Mucosa of stomach (tissue), 1 donor: Measurements from ENCODE around the gene TBL2.
A peak's percentile ranks its signal among the peaks of the same experiment; 100 is the strongest.
"Not testable (repeated sequence)": the region's sequence is repeated elsewhere in the genome, so short reads cannot be mapped to it uniquely, and the experiment has no call there.

Experiments
- H3K27me3 ChIP-seq: one replicate; pipeline ENCODE4 v1.7.0; 2013; ENCODE audit warnings: mild to moderate bottlenecking, low read length; ENCODE audit not compliant: control insufficient read depth, insufficient read depth
- H3K36me3 ChIP-seq: one replicate; pipeline ENCODE4 v1.7.0; 2013; ENCODE audit warnings: low read length; ENCODE audit not compliant: control insufficient read depth, insufficient read depth
- H3K4me1 ChIP-seq: one replicate; pipeline ENCODE4 v1.7.0; 2013; ENCODE audit warnings: mild to moderate bottlenecking, low read length; ENCODE audit not compliant: control insufficient read depth, insufficient read depth
- H3K4me3 ChIP-seq: one replicate; pipeline ENCODE4 v1.7.0; 2013; ENCODE audit warnings: low read length
- H3K9ac ChIP-seq: one replicate; pipeline ENCODE4 v1.7.0; 2013; ENCODE audit warnings: mild to moderate bottlenecking, low read length, moderate library complexity
- H3K9me3 ChIP-seq: one replicate; pipeline ENCODE4 v1.7.0; 2013; ENCODE audit warnings: mild to moderate bottlenecking, low read length, moderate library complexity; ENCODE audit not compliant: control insufficient read depth
- donor health status: Pancreatic carcinoma.

TBL2 gene

DNA sequence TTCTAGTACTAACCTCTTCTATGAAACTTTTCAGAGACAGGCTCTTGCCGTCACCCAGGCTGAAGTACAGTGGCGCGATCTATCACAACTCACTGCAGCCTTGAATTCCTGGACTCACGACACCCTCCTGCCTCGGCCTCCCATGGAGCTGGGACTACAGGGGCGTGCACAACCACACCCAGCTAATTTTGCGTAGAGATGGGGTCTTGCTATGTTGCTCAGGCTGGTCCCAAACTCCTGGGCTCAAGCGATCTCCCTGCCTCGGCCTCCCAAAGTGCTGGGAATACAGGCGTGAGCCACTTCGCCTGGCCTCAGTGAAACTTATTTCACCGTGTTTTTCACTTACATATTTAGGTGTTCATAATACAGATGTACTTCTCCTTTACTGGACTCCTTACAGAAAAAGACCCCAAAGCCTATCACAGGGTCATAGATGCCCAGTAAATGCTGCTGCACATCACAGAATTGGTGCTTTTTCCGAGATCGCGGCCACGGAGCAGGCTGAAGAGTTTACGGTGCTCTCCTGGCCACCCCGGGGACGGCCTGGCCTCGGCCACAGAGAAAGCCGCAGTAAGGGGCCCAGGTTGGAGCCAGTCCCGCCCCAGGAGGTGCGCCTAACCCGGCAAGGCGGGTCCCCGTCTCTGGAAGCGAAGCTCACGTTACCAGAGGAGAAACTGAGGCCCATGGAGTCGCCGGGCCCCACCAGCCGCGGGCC lies 595 bp downstream of the TBL2 start:
- Histone ChIP-seq H3K9me3 (no peaks in the 10 kb centered on the region), H3K27me3 (no peaks in the 10 kb centered on the region)

DNA sequence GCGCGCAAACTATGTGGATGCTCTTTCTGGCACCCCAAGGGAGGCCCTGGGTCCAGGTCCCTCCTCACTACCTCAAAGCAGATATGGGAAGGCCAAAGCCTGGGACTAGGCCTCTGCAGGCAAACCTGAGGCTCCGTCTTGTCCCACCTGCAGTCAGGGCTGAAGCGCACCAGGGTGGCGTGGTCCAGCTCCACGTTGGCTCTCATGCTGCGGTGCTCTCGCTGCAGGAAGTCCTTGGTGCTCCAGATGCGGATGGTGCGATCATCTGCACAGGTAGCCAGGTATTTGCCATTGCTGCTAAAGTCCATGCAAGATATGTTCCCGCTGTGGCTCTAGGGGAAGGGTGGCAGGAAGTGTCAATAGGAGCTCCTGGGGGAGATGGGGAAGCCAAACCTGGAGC lies 4.6 kb downstream of the TBL2 start:
- Histone ChIP-seq H3K27me3 (no peaks in the 10 kb centered on the region), H3K4me1 (peaks cover 4% of the 10 kb centered on the region), H3K9me3 (no peaks in the 10 kb centered on the region), H3K4me3 (no peak overlapping the region), H3K36me3 (peaks cover 19% of the 10 kb centered on the region), H3K9ac (no peak overlapping the region)

More for the DNA sequence above, 595 bp downstream of the TBL2 start:
- peaks cover 11% of the 10 kb centered on the region for H3K36me3 ChIP-seq
- peak overlapping the region; percentile 84 for H3K9ac ChIP-seq
- H3K4me3 ChIP-seq: peak overlapping the region; percentile 80
- H3K4me1 ChIP-seq: peaks cover 7% of the 10 kb centered on the region

DNA sequence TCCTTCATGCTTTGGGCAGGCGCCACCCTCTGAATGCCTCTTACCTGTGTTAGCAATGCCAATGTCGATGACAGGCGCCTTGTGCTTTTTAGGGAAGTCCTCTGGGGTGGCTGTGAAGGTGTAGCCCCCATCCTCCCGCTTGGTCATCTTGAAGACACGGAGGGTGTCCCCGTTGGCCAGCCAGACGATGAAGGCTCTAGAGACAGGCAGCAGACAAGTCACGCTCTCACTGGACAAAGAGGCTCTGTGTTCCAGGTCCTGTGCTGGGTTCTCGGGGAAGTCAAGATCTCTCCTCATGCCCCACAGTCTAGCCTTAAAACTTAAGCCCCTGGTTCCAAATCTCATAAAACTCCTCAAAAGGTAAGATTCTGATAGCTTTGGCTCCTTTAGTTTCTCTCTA lies 5.1 kb downstream of the TBL2 start:
- Histone ChIP-seq H3K27me3 (no peaks in the 10 kb centered on the region), H3K4me3 (no peak overlapping the region), H3K9ac (no peak overlapping the region), H3K36me3 (peaks cover 19% of the 10 kb centered on the region), H3K9me3 (no peaks in the 10 kb centered on the region), H3K4me1 (peaks cover 4% of the 10 kb centered on the region)

DNA sequence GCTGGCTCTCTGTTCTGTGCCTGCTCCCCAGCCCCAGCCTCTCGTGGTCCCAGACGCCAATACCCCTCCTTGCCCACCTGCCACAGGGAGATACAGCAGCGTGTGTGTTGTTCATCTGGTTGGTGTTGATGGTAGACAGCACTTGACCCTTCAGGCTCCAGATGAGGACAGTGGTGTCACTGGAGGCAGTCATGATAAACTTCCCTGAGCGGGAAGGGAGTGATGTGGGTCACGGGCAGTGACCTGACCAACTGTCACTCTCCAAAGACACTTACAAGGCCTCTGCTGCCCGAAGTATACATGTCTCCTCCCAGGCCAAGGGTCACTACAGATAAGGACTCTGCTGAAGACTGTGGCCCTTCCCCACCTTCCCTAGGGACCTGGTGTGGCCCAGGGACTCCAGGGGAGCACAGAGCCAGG lies 5.6 kb downstream of the TBL2 start:
- Histone ChIP-seq H3K4me3 (no peak overlapping the region), H3K27me3 (no peaks in the 10 kb centered on the region), H3K36me3 (peaks cover 19% of the 10 kb centered on the region), H3K9me3 (no peaks in the 10 kb centered on the region), H3K4me1 (peaks cover 4% of the 10 kb centered on the region), H3K9ac (no peak overlapping the region)

GRCh38 chr7:73570977-73571376 lies 7.4 kb downstream of the TBL2 start:
- peaks cover under 1% of the 10 kb centered on the region for H3K4me1 ChIP-seq
- H3K9me3 ChIP-seq: no peaks in the 10 kb centered on the region
- no peak overlapping the region for H3K4me3 ChIP-seq
- H3K36me3 ChIP-seq: peaks cover 19% of the 10 kb centered on the region
- no peaks in the 10 kb centered on the region for H3K27me3 ChIP-seq
- H3K9ac ChIP-seq: no peak overlapping the region

GRCh38 chr7:73570521-73570920 lies 7.9 kb downstream of the TBL2 start:
- Histone ChIP-seq H3K9ac (no peak overlapping the region), H3K4me3 (no peak overlapping the region), H3K9me3 (no peaks in the 10 kb centered on the region), H3K4me1 (peaks cover 5% of the 10 kb centered on the region), H3K36me3 (peaks cover 19% of the 10 kb centered on the region), H3K27me3 (no peaks in the 10 kb centered on the region)

DNA sequence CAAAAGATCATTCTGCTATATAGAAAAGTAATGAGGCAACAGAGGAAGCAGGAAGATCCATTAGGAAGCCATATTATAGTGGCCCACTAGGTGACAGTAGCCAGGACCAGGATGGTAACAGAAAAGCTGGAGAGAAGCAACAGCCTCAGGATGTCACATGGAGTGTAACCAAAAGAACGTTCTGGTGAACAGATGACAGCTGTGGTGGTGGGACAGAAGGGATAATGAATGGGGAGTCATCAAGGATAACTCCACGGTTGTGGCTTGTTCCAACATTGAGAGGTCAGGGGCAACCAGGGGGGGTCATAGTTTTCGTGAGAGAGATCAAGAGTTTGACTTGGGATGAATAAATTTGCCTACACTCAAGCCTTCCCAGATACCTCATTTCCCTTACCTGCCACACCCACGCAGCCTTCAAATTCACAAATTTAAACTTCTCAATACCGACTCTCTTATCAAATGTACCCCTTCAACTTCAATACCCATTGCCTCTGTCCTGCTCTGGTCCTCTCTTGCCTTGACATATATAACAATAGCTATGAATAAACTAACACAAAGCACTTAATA lies 9.3 kb downstream of the TBL2 start:
- Histone ChIP-seq H3K4me1 (peaks cover 8% of the 10 kb centered on the region), H3K4me3 (no peak overlapping the region), H3K36me3 (peaks cover 19% of the 10 kb centered on the region), H3K9me3 (no peaks in the 10 kb centered on the region), H3K27me3 (no peaks in the 10 kb centered on the region), H3K9ac (no peak overlapping the region)

DNA sequence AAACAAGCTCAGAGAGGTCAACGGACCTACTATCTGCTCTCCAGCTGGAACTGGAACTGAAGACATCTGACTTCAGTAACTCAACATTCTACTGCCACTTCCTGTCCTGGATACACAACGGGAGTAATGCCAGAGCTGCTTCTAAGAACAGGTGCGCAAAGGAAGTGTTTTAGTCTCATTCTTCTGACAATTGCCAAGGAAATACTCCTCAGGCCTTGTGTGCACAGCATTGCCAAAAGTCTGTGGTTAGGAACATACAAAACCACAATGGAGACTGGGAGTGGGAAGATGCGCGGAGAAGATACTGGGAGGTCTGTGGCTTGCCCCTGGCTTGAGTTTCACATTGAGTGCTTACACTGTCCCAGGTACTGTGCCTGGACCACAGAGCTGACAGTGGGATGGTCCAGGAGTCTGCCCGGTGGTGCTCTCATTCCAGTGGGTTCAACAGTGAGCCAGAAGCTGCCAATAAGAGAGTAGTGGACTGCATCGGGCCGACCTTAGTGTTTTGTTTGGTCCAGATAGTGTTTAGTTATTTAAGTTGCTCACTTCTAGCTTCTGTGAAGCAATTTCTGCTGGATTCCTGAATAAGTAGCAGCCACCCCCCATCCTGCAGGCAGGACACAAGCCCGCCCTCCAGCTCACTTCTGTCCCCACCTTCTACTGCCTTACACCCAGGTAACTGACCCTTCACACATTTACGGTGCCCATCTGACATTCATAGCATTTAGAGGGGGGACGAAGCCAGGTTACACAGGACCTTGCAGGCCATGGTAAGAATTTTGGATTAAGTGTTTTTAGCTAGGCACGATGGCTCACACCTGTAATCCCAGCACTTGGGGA lies 10.3 kb downstream of the TBL2 start:
- Histone ChIP-seq H3K4me3 (no peak overlapping the region), H3K9me3 (no peaks in the 10 kb centered on the region), H3K27me3 (no peaks in the 10 kb centered on the region), H3K36me3 (peaks cover 11% of the 10 kb centered on the region), H3K4me1 (peaks cover 8% of the 10 kb centered on the region), H3K9ac (no peak overlapping the region)

DNA sequence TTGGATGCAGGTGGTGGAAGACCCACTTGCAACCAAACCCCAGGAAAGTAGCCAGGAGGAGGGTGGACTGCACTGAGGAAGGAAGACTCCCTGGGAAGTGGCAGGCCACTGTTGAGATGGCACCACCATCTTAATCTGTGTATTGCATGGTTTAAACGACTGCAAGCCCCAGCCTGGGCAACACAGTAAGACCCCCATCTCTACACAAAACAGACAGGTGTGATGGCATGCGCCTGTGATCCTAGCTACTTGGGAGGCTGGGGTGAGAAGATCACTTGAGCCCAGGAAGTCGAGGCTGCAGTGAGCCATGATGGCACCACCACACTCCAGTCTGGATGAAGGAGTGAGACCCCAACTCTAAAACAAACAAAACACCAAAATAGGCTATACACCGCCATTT lies 11.2 kb downstream of the TBL2 start:
- Histone ChIP-seq H3K4me3 (no peak overlapping the region), H3K9ac (no peak overlapping the region), H3K4me1 (peaks cover 8% of the 10 kb centered on the region), H3K36me3 (peaks cover 5% of the 10 kb centered on the region), H3K27me3 (no peaks in the 10 kb centered on the region), H3K9me3 (no peaks in the 10 kb centered on the region)

DNA sequence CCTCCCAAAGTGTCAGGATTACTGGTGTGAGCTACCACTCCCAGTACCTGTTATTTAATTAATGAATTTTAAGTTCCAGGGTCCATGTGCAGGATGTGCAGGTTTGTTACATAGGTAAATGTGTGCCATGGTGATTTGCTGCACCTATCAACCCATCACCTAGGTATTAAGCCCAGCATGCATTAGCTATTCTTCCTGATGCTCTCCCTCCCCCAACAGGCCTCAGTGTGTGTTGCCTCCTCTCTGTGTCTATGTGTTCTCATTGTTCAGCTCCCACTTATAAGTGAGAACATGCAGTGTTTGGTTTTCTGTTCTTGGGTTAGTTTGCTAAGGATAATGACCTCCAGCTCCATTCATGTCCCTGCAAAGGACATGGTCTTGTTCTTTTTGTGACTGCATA lies 11.9 kb downstream of the TBL2 start:
- not testable (repeated sequence) for H3K27me3 ChIP-seq, H3K36me3 ChIP-seq, H3K4me3 ChIP-seq, H3K4me1 ChIP-seq, H3K9me3 ChIP-seq
- H3K9ac ChIP-seq: peak overlapping the region; percentile 40

DNA sequence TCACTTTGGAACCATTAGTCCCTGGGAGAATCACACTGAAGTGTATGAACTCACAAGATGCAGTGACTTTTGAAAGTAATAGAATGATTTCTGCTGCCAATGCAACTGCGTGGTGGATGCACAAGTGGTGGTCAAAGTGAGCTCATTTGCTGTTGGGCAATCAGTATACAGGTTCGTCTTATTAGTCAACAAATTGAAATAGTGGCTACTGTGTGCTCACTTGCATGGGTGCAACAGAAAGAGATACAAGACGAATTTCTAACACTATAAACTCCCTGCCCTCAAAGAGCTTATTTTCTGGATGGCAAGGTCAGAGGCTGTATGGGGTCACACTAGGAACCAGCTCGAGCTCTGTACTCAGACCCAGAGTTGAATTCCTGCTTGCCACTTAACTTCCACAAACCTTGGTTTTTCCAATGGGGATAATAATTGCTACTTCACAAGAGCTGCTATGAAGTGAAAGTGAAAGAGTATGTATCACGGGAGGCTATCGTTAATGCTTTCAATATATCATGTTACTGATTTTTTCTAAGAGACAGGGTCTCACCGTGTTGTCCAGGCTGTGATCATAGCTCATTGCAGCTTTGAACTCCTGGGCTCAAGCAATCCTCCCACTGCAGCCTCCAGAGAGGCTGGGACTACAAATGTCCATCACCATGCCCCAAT lies 12.6 kb downstream of the TBL2 start:
- Histone ChIP-seq H3K4me1 (peaks cover 8% of the 10 kb centered on the region), H3K9me3 (no peaks in the 10 kb centered on the region), H3K4me3 (peak overlapping the region; percentile 22), H3K36me3 (peaks cover 2% of the 10 kb centered on the region), H3K9ac (peak overlapping the region; percentile 40), H3K27me3 (no peaks in the 10 kb centered on the region)
